GM18507 (cell line): ENCODE results near the gene ATP2B2.

Experiments
- DNase-seq: peaks from one replicate; pipeline ENCODE4 v3.0.0; 2011; ENCODE audit warnings: low read depth; ENCODE audit not compliant: insufficient read length; ENCODE audit errors: extremely low spot score
- FAIRE-seq: peaks from 2 replicates; lab custom pipeline; 2011; peaks lifted over from hg19 to GRCh38; lab: Jason Lieb, UNC

The ATP2B2 gene

DNA sequence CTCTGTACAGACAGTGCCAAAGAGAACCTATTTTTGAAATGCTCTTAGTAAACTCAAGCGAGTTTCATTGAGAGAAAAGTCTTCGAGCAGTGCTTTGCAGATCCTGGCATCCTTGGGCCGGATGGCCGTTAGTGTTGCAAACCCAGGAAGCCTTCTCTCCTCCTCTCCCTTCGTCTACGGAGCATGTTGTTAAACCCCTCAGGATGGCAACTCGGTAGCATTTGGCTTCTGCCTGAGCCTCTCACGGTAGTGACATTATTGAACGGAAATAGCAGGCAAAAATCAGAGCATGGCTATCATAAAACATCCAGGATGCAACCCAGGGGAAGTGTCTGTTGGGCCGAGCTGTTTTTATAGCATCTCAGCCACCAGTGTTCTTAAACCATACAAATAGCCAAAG is 177.8 kb downstream of the ATP2B2 start:
- FAIRE-seq (no peak), DNase-seq (no peak)

DNA sequence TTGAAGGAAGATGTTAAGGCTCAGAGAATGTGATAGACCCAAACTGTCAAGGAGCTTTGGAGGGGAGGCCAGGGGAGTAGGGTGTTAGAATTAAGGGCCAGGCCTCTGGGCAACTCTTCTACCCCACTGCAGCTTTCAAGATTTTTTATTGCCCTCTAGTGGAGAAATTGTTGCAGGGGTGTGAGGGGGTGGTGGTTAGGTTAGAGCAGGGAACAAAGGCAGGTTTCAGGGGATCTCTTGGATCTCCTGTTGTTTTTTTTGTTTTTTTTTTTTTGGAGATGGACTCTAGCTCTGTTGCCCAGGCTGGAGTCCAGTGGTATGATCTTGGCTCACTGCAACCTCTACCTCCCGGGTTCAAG is 183.1 kb downstream of the ATP2B2 start:
- DNase-seq (no peak), FAIRE-seq (no peak)

DNA sequence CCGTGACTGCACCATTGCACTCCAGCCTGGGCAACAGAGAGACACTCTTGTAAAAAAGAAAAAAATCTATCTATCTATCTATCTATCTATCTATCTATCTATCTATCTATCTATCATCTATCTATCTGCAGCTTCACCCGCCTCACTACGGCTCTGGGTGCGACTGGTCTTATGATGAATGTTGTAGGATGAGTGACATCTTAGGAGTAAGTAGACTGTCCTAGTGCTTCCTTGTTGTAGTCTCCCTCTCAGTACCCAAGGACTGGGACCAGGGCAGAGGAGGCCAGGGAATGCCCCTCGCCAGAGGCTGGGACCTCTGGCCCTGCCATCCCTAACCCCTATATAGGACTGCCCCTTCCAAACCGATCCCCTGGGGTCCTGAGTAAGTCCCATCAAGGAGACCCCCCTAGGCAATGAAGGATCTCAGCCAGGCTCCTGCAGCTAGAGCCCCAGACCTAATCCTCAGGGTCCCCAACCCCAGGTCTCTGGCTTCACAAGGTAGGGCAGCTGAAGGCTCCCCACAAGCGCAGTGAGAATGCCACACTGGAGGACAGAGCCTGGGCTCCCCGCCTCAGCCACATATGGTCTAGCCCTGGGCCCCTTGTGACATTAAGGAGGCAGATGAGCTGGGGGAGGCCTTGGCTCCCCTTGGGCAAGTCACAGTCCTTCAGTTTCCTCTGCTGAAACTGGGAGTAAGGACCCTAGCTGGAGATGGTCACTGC is 183.6 kb downstream of the ATP2B2 start:
- DNase-seq (no peak), FAIRE-seq (no peak)

DNA sequence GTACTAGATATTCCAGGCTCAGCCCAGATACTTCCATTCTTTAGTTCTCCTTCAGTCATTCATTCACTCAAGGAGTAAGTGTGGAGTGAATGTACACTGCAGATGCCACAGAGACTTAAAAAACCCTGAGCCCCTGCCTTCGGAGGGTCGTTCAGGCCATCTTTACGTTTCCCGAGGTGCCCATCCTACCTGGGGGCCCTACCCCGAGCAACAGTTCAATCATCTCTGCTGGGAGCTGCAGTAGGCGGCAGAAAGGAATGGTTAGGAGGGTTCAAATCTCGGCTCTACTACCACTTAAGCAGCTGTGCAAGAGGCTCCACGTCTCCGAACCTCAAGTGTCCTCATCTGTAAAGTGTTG is 185.1 kb downstream of the ATP2B2 start:
- DNase-seq (no peak), FAIRE-seq (no peak)

DNA sequence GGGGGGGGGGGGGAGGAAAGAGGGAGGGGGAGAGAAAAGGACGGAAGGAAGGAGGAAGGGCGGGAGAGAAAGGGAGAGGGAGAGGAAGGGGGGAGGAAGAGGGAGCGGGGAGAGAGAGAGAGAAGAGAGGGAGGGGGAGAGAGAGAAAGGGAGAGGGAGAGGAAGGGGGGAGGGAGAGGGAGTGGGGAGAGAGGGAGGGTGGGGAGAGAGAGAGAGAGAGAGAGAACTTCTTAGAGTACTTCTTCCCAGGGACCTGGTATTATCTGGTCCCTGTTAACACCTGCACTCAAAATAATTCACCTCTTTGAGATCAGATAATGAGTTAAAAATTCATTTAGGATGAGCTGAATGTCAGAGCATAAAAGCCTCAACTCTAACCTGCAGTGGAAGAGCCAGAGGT is 185.6 kb downstream of the ATP2B2 start:
- no peak for FAIRE-seq

DNA sequence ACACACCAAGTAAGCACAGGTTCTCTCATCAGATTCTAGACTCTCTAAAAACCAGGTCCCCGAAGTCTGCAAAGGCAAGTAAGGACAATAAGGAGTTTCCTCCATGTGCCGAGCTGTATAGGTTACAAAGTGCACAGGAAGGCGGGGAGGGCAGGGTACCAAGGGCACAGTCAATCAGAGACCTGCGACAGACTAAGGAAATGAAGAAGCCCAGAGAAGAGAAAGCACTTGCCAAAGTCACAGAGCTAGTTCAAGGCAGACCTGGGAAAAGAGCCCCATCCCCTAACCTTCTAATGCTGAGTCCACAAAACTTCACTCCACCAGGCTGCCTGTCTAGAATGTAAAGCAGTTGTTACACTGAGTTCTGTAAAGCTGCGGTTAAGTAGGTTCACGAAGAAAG is 186.1 kb downstream of the ATP2B2 start:
- no peak for DNase-seq
- no peak for FAIRE-seq

More for the DNA sequence above, 185.6 kb downstream of the ATP2B2 start:
- no peak for DNase-seq

DNA sequence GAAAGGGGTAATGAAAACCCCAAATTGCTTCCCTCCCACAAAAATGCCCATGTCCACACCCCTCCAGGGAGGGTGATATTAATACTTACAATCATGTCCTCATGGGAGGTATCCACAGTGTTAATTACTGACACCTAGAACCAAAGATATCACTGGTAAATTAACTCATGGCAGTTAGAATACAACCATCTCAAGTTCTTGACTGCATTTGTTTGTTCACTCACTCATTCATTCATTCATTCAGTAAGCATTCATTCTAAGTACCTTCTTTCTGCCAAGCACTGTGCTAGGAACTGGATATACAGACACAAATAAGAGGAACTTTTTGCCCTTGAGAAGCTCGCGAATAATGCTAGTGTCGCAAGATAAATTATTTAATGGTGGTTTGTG is 187.4 kb downstream of the ATP2B2 start:
- FAIRE-seq (no peak), DNase-seq (no peak)

- no peak for DNase-seq
Measured at GRCh38 chr3:10317311-10317960, 187.9 kb downstream of the ATP2B2 start.

DNA sequence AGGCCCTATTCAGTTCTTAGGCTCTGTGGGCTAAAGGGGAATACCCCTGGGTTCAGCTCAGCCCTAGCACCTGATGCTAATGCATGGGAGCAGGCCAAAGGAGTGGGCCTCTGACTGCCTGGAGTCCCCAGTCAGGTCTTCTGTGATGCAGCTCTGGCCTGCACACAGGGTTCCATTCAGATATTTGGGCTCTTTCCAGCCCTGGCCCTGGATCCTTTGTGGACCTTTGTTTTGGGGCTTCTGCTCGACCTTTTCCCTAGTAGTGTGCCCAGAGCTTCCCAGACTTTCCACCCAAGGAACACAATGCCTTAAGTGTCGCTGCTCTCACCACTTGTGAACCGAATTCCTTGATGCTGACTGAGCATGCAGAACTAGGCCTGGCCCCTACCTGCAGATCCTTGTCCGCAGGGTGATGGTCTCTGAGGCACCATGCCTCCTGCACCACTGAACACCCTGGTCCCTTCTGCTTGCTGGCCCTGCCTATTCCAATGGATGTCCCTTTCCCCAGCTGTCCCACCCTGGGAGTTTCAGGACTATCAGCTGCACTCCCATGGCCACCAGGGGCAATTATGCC is 189.5 kb downstream of the ATP2B2 start:
- DNase-seq: no peak

More at GRCh38 chr3:10317311-10317960, 187.9 kb downstream of the ATP2B2 start:
- FAIRE-seq: no peak

DNA sequence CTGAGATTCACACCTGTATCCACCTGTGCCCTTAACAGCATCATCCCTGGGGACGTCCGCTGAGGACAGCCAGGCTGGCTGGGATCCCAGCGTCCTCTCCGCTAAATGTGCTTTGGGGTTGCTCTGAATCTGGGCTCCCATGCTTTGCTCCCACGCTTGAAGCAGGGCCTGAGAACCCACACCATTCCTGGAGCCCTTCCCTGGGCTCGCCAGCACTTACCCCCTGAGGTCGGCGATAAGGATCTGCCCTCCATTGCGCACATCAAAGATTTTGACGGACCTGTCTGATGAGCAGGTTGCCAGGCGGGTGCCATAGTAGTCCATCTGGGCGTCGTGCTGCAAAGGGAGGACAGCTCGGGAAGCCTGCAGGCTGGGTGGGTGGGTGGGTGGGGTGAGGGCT is 190.3 kb downstream of the ATP2B2 start:
- DNase-seq (no peak), FAIRE-seq (no peak)

More for the DNA sequence above, 189.5 kb downstream of the ATP2B2 start:
- no peak for FAIRE-seq

- DNase-seq: no peak
- FAIRE-seq: no peak
Measured at GRCh38 chr3:10312861-10313260, 192.5 kb downstream of the ATP2B2 start.

GRCh38 chr3:10312391-10312790 is 193.0 kb downstream of the ATP2B2 start:
- FAIRE-seq: no peak
- no peak for DNase-seq

- no peak for DNase-seq
- FAIRE-seq: no peak
Measured at GRCh38 chr3:10311710-10312109, 193.7 kb downstream of the ATP2B2 start.

GRCh38 chr3:10310578-10310977 is 194.8 kb downstream of the ATP2B2 start:
- DNase-seq (no peak), FAIRE-seq (no peak)

DNA sequence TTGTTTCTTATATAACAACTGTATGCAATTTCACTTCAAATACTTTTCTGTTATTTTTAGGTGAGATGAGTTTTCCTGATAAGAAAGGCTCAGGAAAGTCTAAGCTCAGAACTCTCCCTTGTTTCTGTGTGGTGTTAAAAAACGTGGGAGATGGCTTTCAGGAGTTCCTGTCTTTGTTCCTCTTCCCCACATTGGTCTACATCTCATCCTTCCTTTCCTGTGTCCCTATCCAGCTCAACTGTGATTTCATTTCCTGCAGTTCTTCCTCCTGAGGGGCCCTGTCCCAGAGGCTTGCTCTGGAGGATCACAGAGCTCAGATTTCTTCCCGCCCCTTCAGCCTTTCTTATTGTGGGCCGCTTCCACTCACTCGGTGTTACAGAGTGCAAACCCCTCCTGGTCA is 195.7 kb downstream of the ATP2B2 start:
- no peak for FAIRE-seq
- DNase-seq: no peak

GRCh38 chr3:10308678-10309077 is 196.7 kb downstream of the ATP2B2 start:
- FAIRE-seq: no peak
- DNase-seq: no peak

GRCh38 chr3:10306156-10306555 is 199.2 kb downstream of the ATP2B2 start:
- no peak for DNase-seq
- FAIRE-seq: no peak

- FAIRE-seq: no peak
Measured at GRCh38 chr3:10305331-10305902, 200.0 kb downstream of the ATP2B2 start.

DNA sequence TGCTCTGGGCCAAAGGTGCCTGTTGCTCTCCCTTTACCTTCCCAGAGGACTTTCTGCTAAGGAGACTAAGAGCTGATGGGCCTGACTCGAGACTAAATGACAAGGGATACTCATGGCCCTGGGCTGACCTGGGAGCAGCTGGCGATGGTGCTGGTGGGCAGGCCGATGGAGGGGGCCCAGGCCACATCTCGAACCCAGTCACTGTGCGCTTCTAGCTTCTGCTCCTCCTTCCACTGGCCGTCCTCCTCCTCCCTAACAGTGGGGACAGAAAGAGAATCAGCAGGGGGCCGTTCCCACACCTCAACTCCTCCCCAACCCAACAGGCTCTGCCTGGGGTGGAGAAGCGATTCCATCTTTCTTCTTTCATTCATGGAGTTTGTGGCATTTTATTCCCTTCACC is 200.5 kb downstream of the ATP2B2 start:
- FAIRE-seq: no peak

More at GRCh38 chr3:10305331-10305902, 200.0 kb downstream of the ATP2B2 start:
- DNase-seq: no peak

GRCh38 chr3:10303785-10304184 is 201.6 kb downstream of the ATP2B2 start:
- no peak for FAIRE-seq

More for the DNA sequence above, 200.5 kb downstream of the ATP2B2 start:
- DNase-seq: no peak

GRCh38 chr3:10303105-10303504 is 202.3 kb downstream of the ATP2B2 start:
- FAIRE-seq (no peak), DNase-seq (no peak)

More at GRCh38 chr3:10303785-10304184, 201.6 kb downstream of the ATP2B2 start:
- DNase-seq: no peak
